GM21717 (cell line): Measurements from ENCODE around the gene KCNQ5.
"Not testable (repeated sequence)": the region's sequence is repeated elsewhere in the genome, so short reads cannot be mapped to it uniquely, and the experiment has no call there.

Experiments
- ATAC-seq: cut with Tn5 transposase; IDR thresholded peaks from one replicate; pipeline ENCODE4 v1.9.1; 2021; ENCODE audit warnings: mild to moderate bottlenecking, moderate library complexity; ENCODE audit not compliant: unreplicated experiment

The KCNQ5 gene

DNA sequence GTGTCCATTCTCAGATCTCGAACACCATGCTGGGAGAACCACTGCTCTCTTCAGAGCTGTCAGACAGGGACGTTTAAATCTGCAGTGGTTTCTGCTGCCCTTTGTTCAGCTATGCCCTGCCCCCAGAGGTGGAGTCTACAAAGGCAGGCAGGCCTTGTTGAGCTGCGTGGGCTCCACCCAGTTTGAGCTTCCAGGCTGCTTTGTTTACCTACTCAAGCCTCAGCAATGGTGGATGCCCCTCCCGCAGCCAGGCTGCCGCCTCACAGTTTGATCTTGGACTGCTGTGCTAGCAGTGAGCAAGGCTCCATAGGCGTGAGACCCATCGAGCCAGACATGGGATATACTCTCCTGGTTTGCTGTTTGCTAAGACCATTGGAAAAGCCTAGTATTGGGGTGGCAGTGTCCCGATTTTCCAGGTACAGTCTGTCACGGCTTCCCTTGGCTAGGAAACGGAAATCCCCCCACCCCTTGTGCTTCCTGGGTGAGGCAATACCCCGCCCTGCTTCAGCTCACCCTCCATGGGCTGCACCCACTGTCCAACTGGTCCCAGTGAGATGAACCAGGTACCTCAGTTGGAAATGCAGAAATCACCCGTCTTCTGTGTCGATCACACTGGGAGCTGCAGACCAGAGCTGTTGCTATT is 362.4 kb downstream of the KCNQ5 start:
- ATAC-seq: not testable (repeated sequence)

DNA sequence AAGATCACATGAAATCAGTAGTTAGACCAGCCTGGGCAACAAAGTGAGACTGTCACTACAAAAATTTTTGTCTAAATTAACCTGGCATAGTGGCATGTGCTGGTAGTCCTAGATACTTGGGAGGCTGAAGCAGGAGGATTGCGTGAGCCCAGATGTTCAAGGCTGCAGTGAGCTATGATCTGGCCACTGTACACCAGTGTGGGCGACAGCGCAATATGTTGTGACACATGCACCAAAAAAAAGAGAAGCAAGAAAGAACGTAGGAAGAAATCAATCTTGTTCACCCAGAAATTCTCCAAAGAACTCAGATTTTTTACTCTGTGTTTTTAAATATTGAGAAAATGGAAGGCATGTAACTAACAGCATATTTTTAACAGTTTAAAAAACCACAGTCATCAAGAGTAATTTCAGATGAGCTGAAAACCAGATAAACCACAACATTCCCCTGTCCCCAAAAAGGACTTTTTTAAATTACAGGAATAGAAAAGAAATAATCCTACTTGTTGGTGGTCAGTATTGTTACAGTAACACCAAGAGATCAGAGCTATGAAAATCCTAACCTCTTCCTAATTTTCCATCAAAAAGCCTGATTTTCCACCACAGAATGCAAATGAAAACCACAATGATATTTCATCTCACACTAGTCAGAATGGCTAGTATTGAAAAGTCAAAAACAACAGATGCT is 363.3 kb downstream of the KCNQ5 start:
- ATAC-seq: no peak

GRCh38 chr6:72987301-72987700 is 365.4 kb downstream of the KCNQ5 start:
- ATAC-seq: no peak

DNA sequence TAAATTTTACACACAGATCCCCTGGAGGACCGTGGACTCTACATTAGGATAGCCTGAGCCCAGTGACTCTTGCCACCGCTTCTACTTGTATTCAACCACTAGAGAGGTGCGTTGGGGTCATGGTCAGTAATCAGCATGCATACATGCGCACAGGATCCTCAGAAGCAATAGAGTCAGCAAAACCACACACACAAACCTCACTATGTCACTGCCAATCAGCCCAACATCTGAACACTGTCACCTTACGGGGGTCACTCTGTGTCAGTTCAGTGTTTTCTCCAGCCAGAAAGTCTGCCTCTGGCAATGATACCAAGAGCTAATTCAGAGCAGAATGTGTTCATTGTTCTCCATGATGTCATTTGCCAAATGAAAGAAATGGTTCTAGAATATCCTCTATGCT is 378.1 kb downstream of the KCNQ5 start:
- no peak for ATAC-seq

GRCh38 chr6:73000460-73000859 is 378.6 kb downstream of the KCNQ5 start:
- ATAC-seq: no peak

DNA sequence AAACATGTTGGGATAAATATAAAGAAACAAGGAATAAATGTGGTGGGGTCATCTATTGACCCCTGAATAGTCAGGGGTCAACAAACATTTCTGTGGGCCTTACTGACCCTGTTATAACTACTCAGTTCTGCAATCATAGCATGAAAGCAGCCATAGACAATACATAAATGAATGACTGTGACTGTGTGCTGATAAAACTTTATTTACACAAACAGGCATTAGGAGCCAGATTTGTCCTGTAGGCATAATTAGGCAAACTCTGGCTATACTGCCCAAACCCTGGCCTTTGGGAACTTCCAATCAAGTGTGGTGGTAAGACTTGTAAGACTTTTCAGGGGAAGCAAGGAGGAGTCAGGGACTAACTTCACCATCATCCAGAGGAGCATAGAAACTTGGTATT is 380.7 kb downstream of the KCNQ5 start:
- ATAC-seq: no peak

DNA sequence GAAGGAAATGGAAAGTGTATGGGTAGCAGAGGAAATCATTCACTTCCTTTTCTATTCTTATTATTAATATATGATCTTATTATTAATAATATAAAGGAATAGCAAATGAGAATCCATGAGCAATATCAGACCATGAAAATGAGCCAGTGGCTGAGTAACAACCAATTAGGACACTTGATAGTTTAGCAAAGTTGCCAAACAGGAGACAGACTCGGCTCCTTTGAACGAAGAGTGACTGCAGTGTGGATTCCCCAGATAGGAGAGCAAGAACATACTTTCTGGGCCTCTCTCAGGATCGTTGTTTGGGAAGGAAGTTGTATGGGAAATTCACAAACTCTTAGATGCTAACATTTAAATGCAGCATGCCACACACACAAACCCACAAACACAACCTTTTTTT is 381.4 kb downstream of the KCNQ5 start:
- no peak for ATAC-seq

DNA sequence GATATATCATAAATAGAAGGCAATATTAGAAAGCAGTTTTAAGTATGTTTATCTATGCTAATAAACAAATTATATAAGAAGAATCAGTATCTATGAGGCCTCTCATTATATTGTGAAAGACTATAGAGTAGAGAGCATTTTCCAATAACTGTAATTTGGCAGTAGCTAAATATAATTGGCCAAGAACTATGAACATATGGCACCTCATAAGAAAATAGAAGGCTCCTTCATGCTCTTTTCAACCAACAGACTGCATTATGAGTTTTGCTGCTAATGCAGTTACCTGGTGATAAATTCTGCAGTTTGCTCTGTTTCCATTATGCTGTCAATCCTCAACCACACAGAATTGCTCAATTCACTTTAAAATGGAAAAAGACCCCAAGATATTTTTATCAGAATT is 382.4 kb downstream of the KCNQ5 start:
- no peak for ATAC-seq

GRCh38 chr6:73004861-73005260 is 383.0 kb downstream of the KCNQ5 start:
- no peak for ATAC-seq

DNA sequence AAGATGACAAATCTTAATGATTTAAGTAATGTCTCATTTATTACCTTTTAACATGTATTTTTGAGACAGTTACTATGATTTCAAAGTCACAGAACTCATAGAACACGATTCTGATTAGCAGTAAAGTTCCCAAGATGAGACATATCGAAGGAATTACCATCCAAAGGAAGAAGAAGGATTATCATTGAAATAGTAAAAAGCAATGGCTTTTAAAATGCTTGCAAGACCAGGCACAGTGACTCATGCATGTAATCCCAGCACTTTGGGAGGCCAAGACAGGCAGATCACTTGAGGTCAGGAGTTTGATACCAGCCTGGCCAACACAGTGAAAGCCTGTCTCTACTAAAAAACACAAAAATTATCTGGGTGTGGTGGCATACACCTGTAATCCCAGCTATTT is 384.3 kb downstream of the KCNQ5 start:
- ATAC-seq: no peak

DNA sequence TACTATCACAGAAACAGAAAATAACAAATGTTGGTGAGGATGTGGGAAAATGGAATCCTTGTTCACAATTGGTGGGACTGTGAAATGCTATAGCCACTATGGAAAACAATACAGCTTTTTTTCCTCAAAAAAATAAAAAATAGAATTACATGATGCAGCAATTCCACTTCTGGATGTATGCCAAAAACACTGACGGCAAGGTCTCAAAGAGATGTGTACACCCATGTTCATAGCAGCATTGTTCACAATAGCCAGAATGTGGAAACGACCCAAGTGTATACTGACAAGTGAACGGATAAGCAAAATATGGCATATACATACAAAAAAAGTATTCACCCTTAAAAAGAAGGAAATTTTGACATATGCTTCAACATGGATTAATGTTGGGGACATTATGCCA is 390.1 kb downstream of the KCNQ5 start:
- no peak for ATAC-seq

DNA sequence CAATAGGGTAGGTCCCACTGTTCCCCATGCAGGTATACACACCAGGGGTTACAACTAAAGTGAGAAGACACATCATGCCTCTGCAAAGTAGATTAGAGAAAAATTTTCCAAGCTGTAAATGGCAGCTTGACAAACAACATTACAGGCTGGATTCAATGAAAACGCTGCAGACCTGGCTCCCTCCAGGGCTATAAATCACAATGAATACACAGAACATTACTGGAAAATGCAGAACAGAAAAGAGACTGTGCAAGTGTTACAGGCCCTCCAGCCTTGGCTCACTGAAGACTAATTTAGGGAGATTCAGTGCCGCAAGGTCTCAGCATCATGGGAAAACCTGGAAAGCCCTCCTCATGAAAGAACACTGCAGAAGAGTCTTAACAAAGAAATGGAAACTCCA is 395.6 kb downstream of the KCNQ5 start:
- no peak for ATAC-seq

- no peak for ATAC-seq
These were observed 402.7 kb downstream of the KCNQ5 start for GRCh38 chr6:73024598-73024997.

- no peak for ATAC-seq
These were observed 405.8 kb downstream of the KCNQ5 start for GRCh38 chr6:73027691-73028090.

DNA sequence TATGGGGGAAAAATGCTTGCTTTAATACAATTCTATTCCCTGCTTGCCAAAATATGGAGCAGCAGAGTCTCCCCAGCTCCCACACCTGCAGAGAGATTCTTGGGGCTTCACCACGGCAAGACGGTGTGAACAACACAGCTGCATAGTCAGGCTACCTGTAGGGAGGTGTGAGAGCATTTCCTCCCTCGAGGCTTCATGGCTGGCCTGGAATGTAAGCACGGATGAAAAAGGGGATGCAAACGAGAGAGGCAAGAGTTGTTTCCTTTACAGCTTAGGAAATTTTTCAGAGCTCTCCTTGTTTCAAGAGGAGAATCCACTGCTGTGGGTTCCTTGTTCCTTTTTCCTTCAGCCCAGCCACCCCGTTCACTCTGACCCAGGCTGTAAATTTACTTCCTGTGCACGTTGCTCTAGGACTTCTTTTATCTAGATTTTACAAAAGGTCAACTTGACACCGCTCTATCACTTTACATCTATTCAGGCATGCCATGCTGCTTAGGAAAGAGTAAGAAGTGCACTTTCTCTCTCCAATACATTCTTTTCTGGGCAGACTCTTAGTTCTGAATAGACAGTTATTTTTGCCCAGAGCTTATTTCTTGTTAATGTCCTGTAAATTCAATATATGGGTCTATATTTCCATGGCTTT is 406.4 kb downstream of the KCNQ5 start:
- ATAC-seq: no peak

DNA sequence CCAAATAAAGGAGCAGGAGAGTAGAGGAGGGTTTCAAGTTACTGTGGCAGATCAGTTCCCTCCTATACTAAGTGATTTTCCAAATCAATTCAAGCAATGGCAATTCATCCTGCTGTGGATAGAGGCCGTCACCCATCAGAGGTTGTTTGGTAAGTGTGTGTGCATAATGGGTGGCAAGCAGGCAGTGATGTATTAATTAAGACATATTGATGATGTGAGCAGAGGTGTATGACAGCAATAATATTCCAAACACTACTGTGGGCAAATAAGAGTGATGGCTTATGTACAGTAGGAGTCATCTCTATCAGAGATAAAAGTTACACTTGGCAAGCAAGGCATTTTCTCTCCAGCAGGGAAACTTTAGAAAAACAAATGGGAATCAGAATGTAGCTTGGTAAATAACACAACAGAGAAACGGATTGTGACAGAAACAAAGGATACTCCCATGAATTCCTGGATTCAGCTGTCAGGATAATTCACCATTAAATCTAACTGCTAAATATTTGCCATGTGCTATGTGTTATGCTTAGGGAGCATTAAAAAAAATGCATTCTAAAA is 407.1 kb downstream of the KCNQ5 start:
- no peak for ATAC-seq

DNA sequence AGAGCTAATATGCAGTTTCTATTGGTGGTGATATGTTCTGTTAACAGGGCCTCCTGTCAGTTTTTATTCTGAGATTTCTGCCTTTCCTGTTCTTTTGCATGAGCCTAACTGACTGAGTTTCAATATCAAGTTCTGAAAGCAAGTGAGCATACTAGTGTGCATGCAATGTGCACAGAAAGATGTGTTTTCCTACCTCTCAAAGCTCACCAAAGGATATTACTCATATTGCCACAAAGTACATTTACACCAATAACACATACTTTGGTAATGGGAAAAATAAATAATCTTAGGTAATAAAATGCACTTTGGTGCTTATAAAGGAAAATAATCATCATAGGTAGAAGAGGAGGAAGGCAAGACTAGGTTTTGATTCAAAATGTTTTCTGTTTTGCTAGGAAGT is 408.4 kb downstream of the KCNQ5 start:
- peak; percentile 80 for ATAC-seq

DNA sequence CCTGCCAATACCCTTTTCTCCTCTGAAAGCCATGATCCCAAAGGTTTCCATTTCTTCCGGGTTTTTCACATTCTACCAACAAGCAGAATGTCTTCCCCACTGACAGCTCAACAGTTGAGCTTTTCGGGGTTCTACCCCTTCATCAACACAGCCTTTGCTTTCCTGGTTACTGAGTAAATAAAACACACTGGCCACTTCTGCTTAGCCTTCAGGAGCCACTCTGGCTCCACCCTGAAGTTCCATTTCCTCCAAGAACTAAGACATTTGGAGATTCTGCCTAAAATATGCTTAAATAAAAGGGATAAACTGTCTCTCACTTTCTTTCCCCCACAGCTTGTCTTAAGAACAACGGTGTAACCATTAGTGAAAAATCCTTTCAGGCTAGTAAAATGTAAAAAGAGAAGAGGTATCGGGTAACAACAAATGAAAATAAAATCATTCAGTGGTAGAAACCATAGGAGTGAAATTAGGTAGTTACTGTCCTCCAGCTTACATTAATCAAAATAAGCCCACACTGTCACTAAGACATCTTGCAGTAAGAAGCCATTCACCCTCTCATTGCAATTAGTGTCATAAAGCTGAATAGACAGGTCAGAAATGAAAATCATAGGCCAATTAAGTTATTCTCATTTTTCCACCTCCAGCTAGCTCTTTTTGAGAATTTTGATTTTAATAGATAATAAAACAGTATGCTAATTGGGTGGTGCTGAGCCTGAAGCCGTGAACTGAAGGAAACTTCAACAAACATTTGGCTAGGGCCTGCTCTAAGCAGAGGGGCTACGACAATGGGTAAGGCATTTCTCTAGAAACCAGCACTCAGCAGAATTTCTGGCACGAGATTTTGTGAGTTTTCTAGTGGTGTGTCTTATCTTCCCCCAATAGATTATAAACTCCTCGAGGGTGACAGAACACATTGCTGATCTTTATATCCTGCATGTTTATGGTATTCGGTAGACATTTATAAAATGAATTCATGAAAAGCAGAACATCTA is 409.2 kb downstream of the KCNQ5 start:
- ATAC-seq: no peak

- ATAC-seq: no peak
These were observed 410.7 kb downstream of the KCNQ5 start for GRCh38 chr6:73032586-73032985.

- ATAC-seq: no peak
These were observed 414.8 kb downstream of the KCNQ5 start for GRCh38 chr6:73036689-73037088.

- ATAC-seq: no peak
These were observed 419.2 kb downstream of the KCNQ5 start for GRCh38 chr6:73041051-73041450.
